AG04450 (cell line): ENCODE data around the gene PCMTD2. TPM values are rescaled to one million over a fixed set of nuclear protein-coding genes. Genes with fewer than 3 reads are reported as not detected.

ENCODE experiments used
- CTCF ChIA-PET: fragments of 300-600, 350-600 bp; formaldehyde crosslinking; extraction: SDS; loops from one replicate; lab custom pipeline; 2022; ENCODE audit warnings: antibody characterized with exemption, inconsistent platforms; lab: Charles Lee
- POLR2A ChIA-PET: fragments of 350-600 bp; formaldehyde crosslinking; extraction: SDS; loops from one replicate; lab custom pipeline; 2021; ENCODE audit warnings: antibody characterized with exemption, inconsistent platforms; lab: Yijun Ruan, JAX
- DNase-seq: peaks from one replicate; pipeline ENCODE4 v3.0.0-alpha.2; 2011; ENCODE audit warnings: low read depth, low spot score
- H3K27ac ChIP-seq: one replicate; pipeline ENCODE4 v1.5.1; 2012; ENCODE audit warnings: low read depth, low read length, control low read depth
- H3K27me3 ChIP-seq: one replicate; pipeline ENCODE4 v1.6.0; 2012; ENCODE audit warnings: low read length; ENCODE audit not compliant: control insufficient read depth, insufficient read depth
- H3K4me3 ChIP-seq: 2 replicates; pipeline ENCODE4 v1.5.1; 2011; ENCODE audit warnings: mild to moderate bottlenecking, low read depth, low read length, control low read depth
- H3K9me3 ChIP-seq: 2 replicates; pipeline ENCODE4 v1.5.1; 2012; ENCODE audit warnings: low read length; ENCODE audit not compliant: control insufficient read depth, insufficient read depth
- CTCF ChIP-seq: IDR thresholded peaks from 2 replicates; pipeline ENCODE4 v1.5.1; 2011; ENCODE audit warnings: low read depth, low read length, control low read depth, inconsistent platforms
- polyA plus RNA-seq: library from polyadenylated mRNA; depleted of rRNA; stranded (reverse); fragments of >200 nt; gene quantifications from 2 replicates; pipeline ENCODE4 v1.2.3, GENCODE V29; 2011

PCMTD2 gene
- polyA plus RNA-seq, 1 experiment = 42.7 TPM

- Histone ChIP-seq H3K9me3 (no peaks in the 10 kb centered on the region), H3K27me3 (peaks cover 42% of the 10 kb centered on the region), H3K4me3 (no peak overlapping the region), H3K27ac (no peak overlapping the region)
- no peak for DNase-seq
- POLR2A ChIA-PET = no interaction called here
- no peak for TF ChIP-seq CTCF
- CTCF ChIA-PET = interaction anchor here (0.8 to 1.0 kb wide), 2 partner anchors 26 to 211 kb away, joined by 3 to 4 read pairs; no protein-coding TSS in a partner anchor
Observed at GRCh38 chr20:64250027-64250426, 5.5 kb upstream of the PCMTD2 start.

- DNase-seq = no peak
- H3K27me3 ChIP-seq = peaks cover 16% of the 10 kb centered on the region
- H3K4me3 ChIP-seq = no peak overlapping the region
- H3K27ac ChIP-seq = no peak overlapping the region
- CTCF ChIA-PET = no interaction called here
- POLR2A ChIA-PET = no interaction called here
- no peaks in the 10 kb centered on the region; the same call in 1 of the 2 replicates for H3K9me3 ChIP-seq
- no peak for TF ChIP-seq CTCF
Observed at GRCh38 chr20:64253000-64253383, 2.6 kb upstream of the PCMTD2 start.

GRCh38 chr20:64253443-64253842 lies 2.1 kb upstream of the PCMTD2 start:
- no peak for TF ChIP-seq CTCF
- CTCF ChIA-PET = no interaction called here

GRCh38 chr20:64254156-64254555 lies 1.4 kb upstream of the PCMTD2 start:
- Histone ChIP-seq H3K9me3 (no peaks in the 10 kb centered on the region; the same call in 1 of the 2 replicates), H3K4me3 (no peak overlapping the region), H3K27me3 (peaks cover 11% of the 10 kb centered on the region), H3K27ac (no peak overlapping the region)
- TF ChIP-seq CTCF = no peak
- no peak for DNase-seq
- CTCF ChIA-PET = no interaction called here
- POLR2A ChIA-PET = no interaction called here

More at GRCh38 chr20:64253443-64253842, 2.1 kb upstream of the PCMTD2 start:
- H3K27me3 ChIP-seq = peaks cover 13% of the 10 kb centered on the region
- no peak for DNase-seq
- H3K4me3 ChIP-seq = no peak overlapping the region
- H3K27ac ChIP-seq = no peak overlapping the region
- POLR2A ChIA-PET = no interaction called here
- H3K9me3 ChIP-seq = no peaks in the 10 kb centered on the region; the same call in 1 of the 2 replicates

GRCh38 chr20:64254571-64255360 lies 782 bp upstream of the PCMTD2 start:
- DNase-seq = no peak
- Histone ChIP-seq H3K9me3 (no peaks in the 10 kb centered on the region; the same call in 1 of the 2 replicates), H3K27ac (no peak overlapping the region), H3K27me3 (peaks cover 9% of the 10 kb centered on the region), H3K4me3 (peak overlapping the region; percentile 70)
- ChIA-PET POLR2A (interaction anchor here (0.6 to 2.3 kb wide), 2 partner anchors 12 to 31 kb away, joined by 3 to 13 read pairs; no protein-coding TSS in a partner anchor), CTCF (interaction anchor here (0.9 kb wide), 1 partner anchor 171 kb away, joined by 3 read pairs; no protein-coding TSS in a partner anchor)
- no peak for TF ChIP-seq CTCF
